ENCODE data around the gene METTL8.

GRCh38 chr2:171308280-171309054 is 125.3 kb downstream of the METTL8 start:
- no peak for TF ChIP-seq CTCF (IDR thresholded peaks at IDR 0.05)
- TF ChIP-seq POLR2A (IDR thresholded peaks at IDR 0.05; ENCODE audit: low read depth) = no peak
- no peak for TF ChIP-seq POLR2AphosphoS5 (IDR thresholded peaks at IDR 0.05)
- TF ChIP-seq EP300 (IDR thresholded peaks at IDR 0.05) = no peak

All from esophagus muscularis mucosa (tissue), 4 donors.